Astrocyte (in vitro differentiated cells and primary cell): ENCODE measurements around the gene ENTPD5. TPM values are rescaled to one million over a fixed set of nuclear protein-coding genes. Genes with fewer than 3 reads are reported as not detected.

Source experiments
- DNase-seq: peaks from one replicate; pipeline ENCODE4 v3.0.0-alpha.2; 2010; ENCODE audit warnings: low read depth
- FAIRE-seq: peaks from 2 replicates; lab custom pipeline; 2011; peaks lifted over from hg19 to GRCh38; lab: Jason Lieb, UNC
- H2AFZ ChIP-seq: 2 replicates; pipeline ENCODE4 v1.6.0; 2012; ENCODE audit warnings: low read depth, low read length, inconsistent platforms
- H3K27ac ChIP-seq: 2 replicates; pipeline ENCODE4 v1.5.1; 2011; ENCODE audit warnings: low read depth, low read length, inconsistent platforms
- H3K27me3 ChIP-seq: 2 replicates; pipeline ENCODE4 v1.6.0; 2011; ENCODE audit warnings: low read length, inconsistent platforms; ENCODE audit not compliant: insufficient read depth
- H3K36me3 ChIP-seq: 2 replicates; pipeline ENCODE4 v1.5.1; 2011; ENCODE audit warnings: low read length, inconsistent platforms; ENCODE audit not compliant: insufficient read depth
- H3K4me1 ChIP-seq: 2 replicates; pipeline ENCODE4 v1.5.1; 2011; ENCODE audit warnings: low read length, inconsistent platforms; ENCODE audit not compliant: insufficient read depth
- H3K4me2 ChIP-seq: 2 replicates; pipeline ENCODE4 v1.6.0; 2012; ENCODE audit warnings: low read length, inconsistent platforms
- H3K4me3 ChIP-seq: 2 replicates; pipeline ENCODE4 v1.5.1; 2011; ENCODE audit warnings: low read depth, mild to moderate bottlenecking, low read length, inconsistent platforms; ENCODE audit not compliant: insufficient read depth
- H3K79me2 ChIP-seq: 2 replicates; pipeline ENCODE4 v1.6.0; 2012; ENCODE audit warnings: mild to moderate bottlenecking, low read length, inconsistent platforms; ENCODE audit not compliant: insufficient read depth
- H3K9ac ChIP-seq: 2 replicates; pipeline ENCODE4 v1.6.0; 2012; ENCODE audit warnings: mild to moderate bottlenecking, low read length, inconsistent platforms
- H3K9me3 ChIP-seq: 2 replicates; pipeline ENCODE4 v1.5.1; 2012; ENCODE audit warnings: low read depth, mild to moderate bottlenecking, low read length, inconsistent platforms; ENCODE audit not compliant: insufficient read depth
- H4K20me1 ChIP-seq: 2 replicates; pipeline ENCODE4 v1.6.0; 2012; ENCODE audit warnings: low read length, inconsistent platforms; ENCODE audit not compliant: insufficient read depth
- H3K27ac Mint-ChIP-seq: one replicate; pipeline ENCODE4 v1.8.0; 2021; ENCODE audit warnings: mild to moderate bottlenecking, mixed read lengths; ENCODE audit not compliant: unreplicated experiment
- H3K27me3 Mint-ChIP-seq: one replicate; pipeline ENCODE4 v1.8.0; 2021; ENCODE audit warnings: low read depth, mixed read lengths; ENCODE audit not compliant: unreplicated experiment
- H3K36me3 Mint-ChIP-seq: one replicate; pipeline ENCODE4 v1.8.0; 2021; ENCODE audit warnings: low read depth, mixed read lengths; ENCODE audit not compliant: unreplicated experiment
- H3K4me1 Mint-ChIP-seq: one replicate; pipeline ENCODE4 v1.8.0; 2021; ENCODE audit warnings: low read depth, mixed read lengths; ENCODE audit not compliant: unreplicated experiment
- H3K4me3 Mint-ChIP-seq: one replicate; pipeline ENCODE4 v1.8.0; 2021; ENCODE audit warnings: mild to moderate bottlenecking, moderate library complexity, mixed read lengths; ENCODE audit not compliant: unreplicated experiment
- H3K9me3 Mint-ChIP-seq: one replicate; pipeline ENCODE4 v1.8.0; 2021; ENCODE audit warnings: mild to moderate bottlenecking, mixed read lengths; ENCODE audit not compliant: unreplicated experiment
- EZH2 ChIP-seq: IDR thresholded peaks from 2 replicates; pipeline ENCODE4 v1.6.1; 2012; ENCODE audit warnings: mild to moderate bottlenecking, low read length, inconsistent platforms; ENCODE audit not compliant: insufficient read depth
- total RNA-seq: library from RNA; stranded (reverse); gene quantifications from 2 replicates; pipeline ENCODE4 v1.2.1, GENCODE V29; 2021
- TF ChIP-seq, protein P1 (sequence below): IDR thresholded peaks from 2 replicates; pipeline ENCODE4 v1.5.1; 2011; ENCODE audit warnings: low read depth, mild to moderate bottlenecking, inconsistent platforms, low read length, moderate library complexity; ENCODE audit not compliant: insufficient read depth

ENTPD5 gene
- total RNA-seq, 1 donor from 2014 or later: 9.5 TPM

DNA sequence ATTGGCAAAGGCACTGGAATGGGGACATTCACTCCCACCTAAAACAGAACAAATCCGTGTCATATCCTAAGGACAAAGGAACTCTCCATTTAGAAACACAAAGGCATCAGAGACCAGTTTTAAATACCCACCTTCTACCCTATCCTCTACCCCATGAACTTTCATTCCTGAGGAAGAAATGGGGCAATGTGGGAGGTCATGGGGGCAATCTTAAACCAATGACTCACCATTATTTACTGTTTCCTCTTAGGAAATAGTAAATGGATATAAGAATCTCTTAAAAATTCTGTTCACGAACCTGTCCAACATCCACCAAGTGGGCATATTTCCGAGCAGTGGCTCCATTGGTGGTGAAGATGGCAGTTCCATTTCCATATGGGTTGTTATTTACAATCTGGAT is 45.8 kb upstream of the ENTPD5 start:
- no peak overlapping the region for H3K9ac ChIP-seq
- Mint-ChIP-seq H3K27me3 (no peaks in the 10 kb centered on the region), H3K36me3 (peaks cover 8% of the 10 kb centered on the region), H3K9me3 (no peaks in the 10 kb centered on the region), H3K4me3 (no peak overlapping the region), H3K4me1 (peaks cover 6% of the 10 kb centered on the region), H3K27ac (no peak overlapping the region)
- H3K27ac ChIP-seq: no peak overlapping the region
- no peak for FAIRE-seq
- H4K20me1 ChIP-seq: no peaks in the 10 kb centered on the region
- no peak for DNase-seq
- peaks cover 8% of the 10 kb centered on the region for H3K4me1 ChIP-seq
- TF ChIP-seq, protein P1, sequence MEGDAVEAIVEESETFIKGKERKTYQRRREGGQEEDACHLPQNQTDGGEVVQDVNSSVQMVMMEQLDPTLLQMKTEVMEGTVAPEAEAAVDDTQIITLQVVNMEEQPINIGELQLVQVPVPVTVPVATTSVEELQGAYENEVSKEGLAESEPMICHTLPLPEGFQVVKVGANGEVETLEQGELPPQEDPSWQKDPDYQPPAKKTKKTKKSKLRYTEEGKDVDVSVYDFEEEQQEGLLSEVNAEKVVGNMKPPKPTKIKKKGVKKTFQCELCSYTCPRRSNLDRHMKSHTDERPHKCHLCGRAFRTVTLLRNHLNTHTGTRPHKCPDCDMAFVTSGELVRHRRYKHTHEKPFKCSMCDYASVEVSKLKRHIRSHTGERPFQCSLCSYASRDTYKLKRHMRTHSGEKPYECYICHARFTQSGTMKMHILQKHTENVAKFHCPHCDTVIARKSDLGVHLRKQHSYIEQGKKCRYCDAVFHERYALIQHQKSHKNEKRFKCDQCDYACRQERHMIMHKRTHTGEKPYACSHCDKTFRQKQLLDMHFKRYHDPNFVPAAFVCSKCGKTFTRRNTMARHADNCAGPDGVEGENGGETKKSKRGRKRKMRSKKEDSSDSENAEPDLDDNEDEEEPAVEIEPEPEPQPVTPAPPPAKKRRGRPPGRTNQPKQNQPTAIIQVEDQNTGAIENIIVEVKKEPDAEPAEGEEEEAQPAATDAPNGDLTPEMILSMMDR: no peak
- no peak for TF ChIP-seq EZH2
- no peak overlapping the region for H2AFZ ChIP-seq
- H3K9me3 ChIP-seq: no peaks in the 10 kb centered on the region
- H3K36me3 ChIP-seq: no peaks in the 10 kb centered on the region
- no peaks in the 10 kb centered on the region for H3K27me3 ChIP-seq
- H3K4me2 ChIP-seq: no peak overlapping the region
- no peak overlapping the region for H3K4me3 ChIP-seq
- H3K79me2 ChIP-seq: no peaks in the 10 kb centered on the region

DNA sequence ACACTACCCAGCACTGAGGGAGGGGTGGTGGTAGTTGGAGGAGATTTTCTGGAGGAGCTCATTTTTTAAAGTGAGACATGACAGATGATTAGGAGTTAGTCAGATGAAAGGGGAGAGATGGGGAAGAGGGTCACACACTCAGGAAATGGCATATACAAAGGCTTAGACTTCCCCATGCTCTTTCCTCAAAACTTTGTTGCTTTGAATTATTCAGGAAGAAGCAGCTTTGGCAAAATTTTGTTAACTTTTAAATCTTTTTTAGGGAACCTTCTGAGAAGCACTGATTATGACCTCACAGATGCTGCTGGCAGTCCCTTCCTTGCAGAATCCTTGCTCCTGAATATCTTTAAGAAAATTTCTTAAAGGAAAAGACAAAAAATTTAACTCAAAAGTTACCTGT is 45.3 kb upstream of the ENTPD5 start:
- peaks cover 6% of the 10 kb centered on the region for H3K4me1 Mint-ChIP-seq
- no peak for DNase-seq
- Histone ChIP-seq H3K27ac (no peak overlapping the region), H3K4me1 (peaks cover 8% of the 10 kb centered on the region), H3K4me3 (no peak overlapping the region), H3K9me3 (no peaks in the 10 kb centered on the region), H3K4me2 (no peak overlapping the region), H3K27me3 (no peaks in the 10 kb centered on the region), H4K20me1 (no peaks in the 10 kb centered on the region), H3K9ac (no peak overlapping the region), H3K79me2 (no peaks in the 10 kb centered on the region), H3K36me3 (no peaks in the 10 kb centered on the region), H2AFZ (no peak overlapping the region)
- H3K27ac Mint-ChIP-seq: no peak overlapping the region
- no peak overlapping the region for H3K4me3 Mint-ChIP-seq
- TF ChIP-seq, protein P1: no peak
- TF ChIP-seq EZH2: no peak
- no peaks in the 10 kb centered on the region for H3K27me3 Mint-ChIP-seq
- no peak for FAIRE-seq
- H3K9me3 Mint-ChIP-seq: no peaks in the 10 kb centered on the region
- peaks cover 8% of the 10 kb centered on the region for H3K36me3 Mint-ChIP-seq

DNA sequence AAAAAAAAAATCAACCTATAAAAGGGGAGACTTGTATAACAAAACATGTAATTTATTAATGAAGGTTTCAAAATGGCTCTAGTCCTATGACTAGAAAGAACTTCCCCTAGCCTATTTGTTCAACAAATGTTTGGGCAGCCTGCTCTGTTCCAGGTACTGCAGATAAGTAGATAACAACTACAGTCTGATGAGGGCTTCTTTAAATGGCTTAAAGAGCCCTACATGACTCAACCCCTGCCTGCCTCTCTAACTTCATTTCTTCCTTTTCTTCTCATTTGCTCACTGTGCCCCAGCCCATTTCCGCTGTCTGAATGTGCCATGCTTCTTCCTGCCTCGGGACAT is 43.7 kb upstream of the ENTPD5 start:
- Histone ChIP-seq H3K4me3 (no peak overlapping the region), H3K9me3 (no peaks in the 10 kb centered on the region), H4K20me1 (no peaks in the 10 kb centered on the region), H3K4me1 (peaks cover 8% of the 10 kb centered on the region), H3K27ac (no peak overlapping the region), H3K36me3 (no peaks in the 10 kb centered on the region), H3K9ac (no peak overlapping the region), H3K79me2 (no peaks in the 10 kb centered on the region), H3K27me3 (no peaks in the 10 kb centered on the region), H2AFZ (no peak overlapping the region), H3K4me2 (no peak overlapping the region)
- no peak overlapping the region for H3K27ac Mint-ChIP-seq
- H3K9me3 Mint-ChIP-seq: no peaks in the 10 kb centered on the region
- peaks cover 6% of the 10 kb centered on the region for H3K4me1 Mint-ChIP-seq
- H3K36me3 Mint-ChIP-seq: peaks cover 8% of the 10 kb centered on the region
- H3K4me3 Mint-ChIP-seq: no peak overlapping the region
- H3K27me3 Mint-ChIP-seq: no peaks in the 10 kb centered on the region
- FAIRE-seq: no peak
- TF ChIP-seq EZH2: no peak
- TF ChIP-seq, protein P1: no peak
- DNase-seq: no peak
